ENCODE measurements around the gene OLFM2. TPM values are rescaled to one million over a fixed set of nuclear protein-coding genes. Genes with fewer than 3 reads are reported as not detected.

The OLFM2 gene
- total RNA-seq, 1 experiment from 2014 or later: 9.7 TPM

DNA sequence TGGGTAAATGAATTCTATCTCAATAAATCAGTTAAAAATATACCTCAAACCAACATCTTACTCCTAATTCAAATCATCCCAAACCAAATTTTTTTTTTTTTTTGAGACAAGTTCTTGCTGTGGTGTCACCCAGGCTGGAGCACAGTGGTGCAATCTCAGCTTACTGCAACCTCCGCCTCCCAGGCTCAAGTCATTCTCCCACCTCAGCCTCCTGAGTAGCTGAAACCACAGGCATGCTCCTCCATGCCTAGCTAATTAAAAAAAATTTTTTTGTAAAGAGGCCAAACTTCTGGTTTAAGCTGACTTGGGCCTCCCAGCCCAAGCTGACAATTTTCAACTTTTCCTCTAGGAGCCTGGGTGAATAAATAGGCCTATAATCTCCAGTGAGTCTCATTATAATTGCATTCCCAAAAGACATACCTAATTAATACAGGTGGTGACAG lies 22.1 kb upstream of the OLFM2 start:
- no peaks in the 10 kb centered on the region for H3K4me1 ChIP-seq (ENCODE audit: control insufficient read depth, insufficient read depth, low read length)
- TF ChIP-seq, protein P1, sequence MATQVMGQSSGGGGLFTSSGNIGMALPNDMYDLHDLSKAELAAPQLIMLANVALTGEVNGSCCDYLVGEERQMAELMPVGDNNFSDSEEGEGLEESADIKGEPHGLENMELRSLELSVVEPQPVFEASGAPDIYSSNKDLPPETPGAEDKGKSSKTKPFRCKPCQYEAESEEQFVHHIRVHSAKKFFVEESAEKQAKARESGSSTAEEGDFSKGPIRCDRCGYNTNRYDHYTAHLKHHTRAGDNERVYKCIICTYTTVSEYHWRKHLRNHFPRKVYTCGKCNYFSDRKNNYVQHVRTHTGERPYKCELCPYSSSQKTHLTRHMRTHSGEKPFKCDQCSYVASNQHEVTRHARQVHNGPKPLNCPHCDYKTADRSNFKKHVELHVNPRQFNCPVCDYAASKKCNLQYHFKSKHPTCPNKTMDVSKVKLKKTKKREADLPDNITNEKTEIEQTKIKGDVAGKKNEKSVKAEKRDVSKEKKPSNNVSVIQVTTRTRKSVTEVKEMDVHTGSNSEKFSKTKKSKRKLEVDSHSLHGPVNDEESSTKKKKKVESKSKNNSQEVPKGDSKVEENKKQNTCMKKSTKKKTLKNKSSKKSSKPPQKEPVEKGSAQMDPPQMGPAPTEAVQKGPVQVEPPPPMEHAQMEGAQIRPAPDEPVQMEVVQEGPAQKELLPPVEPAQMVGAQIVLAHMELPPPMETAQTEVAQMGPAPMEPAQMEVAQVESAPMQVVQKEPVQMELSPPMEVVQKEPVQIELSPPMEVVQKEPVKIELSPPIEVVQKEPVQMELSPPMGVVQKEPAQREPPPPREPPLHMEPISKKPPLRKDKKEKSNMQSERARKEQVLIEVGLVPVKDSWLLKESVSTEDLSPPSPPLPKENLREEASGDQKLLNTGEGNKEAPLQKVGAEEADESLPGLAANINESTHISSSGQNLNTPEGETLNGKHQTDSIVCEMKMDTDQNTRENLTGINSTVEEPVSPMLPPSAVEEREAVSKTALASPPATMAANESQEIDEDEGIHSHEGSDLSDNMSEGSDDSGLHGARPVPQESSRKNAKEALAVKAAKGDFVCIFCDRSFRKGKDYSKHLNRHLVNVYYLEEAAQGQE (IDR thresholded peaks at IDR 0.05; ENCODE audit: insufficient read depth in 1 of 2, low read depth in 2 of 2, low read length in 1 of 2): no peak
- TF ChIP-seq SIN3A (IDR thresholded peaks at IDR 0.05; ENCODE audit: borderline replicate concordance, insufficient read depth, low read depth, low read length) (no peak), CTCF (IDR thresholded peaks at IDR 0.05) (no peak), POLR2AphosphoS5 (IDR thresholded peaks at IDR 0.05; ENCODE audit: low read depth, low read length) (no peak), TCF7L2 (IDR thresholded peaks at IDR 0.05; ENCODE audit: low read depth, low read length) (no peak)
- ChIA-PET CTCF (interaction anchor here (0.6 kb wide), 1 partner anchor 81 kb away, joined by 7 read pairs; no protein-coding TSS in a partner anchor), POLR2A (no interaction called here)
- ATAC-seq (no peak), DNase-seq (ENCODE audit: low read depth, low spot score) (no peak)
- H3K27me3 ChIP-seq (ENCODE audit: control insufficient read depth, insufficient read depth, low read length): no peaks in the 10 kb centered on the region
- no peaks in the 10 kb centered on the region for H3K36me3 ChIP-seq (ENCODE audit: control insufficient read depth, insufficient read depth, low read length)
- intact Hi-C loops (cut with micrococcal nuclease; ENCODE audit: unreplicated experiment): no loop called here
- no peak overlapping the region for H3K4me3 ChIP-seq (ENCODE audit: low read depth in 2 of 2, low read length in 2 of 2)
- H3K9me3 ChIP-seq (ENCODE audit: control insufficient read depth, insufficient read depth, low read depth, low read length): no peaks in the 10 kb centered on the region
- no peak overlapping the region for H3K27ac ChIP-seq (ENCODE audit: low read length)
- BruUV-seq (replicated peaks): no TSS peak
- in situ Hi-C loops (cut with HindIII; ENCODE audit: low pct_unique_long_range_greater_than_20kb, low sequenced_read_pairs): no loop called here

DNA sequence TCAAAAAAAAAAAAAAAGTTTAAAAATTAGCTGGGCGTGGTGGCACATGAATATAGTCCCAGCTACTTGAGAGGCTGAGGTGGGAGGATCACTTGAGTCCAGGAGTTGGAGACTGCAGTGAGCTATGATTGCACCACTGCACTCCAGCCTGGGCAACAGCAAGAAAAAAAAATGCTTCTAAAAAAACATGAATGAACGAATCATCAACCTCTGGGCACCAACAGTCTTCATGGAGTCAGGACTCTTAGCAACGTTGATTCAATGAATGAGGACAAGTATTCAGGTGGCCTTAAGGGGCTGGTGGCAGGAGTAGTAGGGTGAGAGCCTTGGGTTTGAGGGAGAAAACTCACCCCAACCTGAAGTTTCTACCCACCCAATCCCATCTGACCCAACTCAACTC lies 20.6 kb upstream of the OLFM2 start:
- Histone ChIP-seq H3K4me3 (ENCODE audit: low read depth in 2 of 2, low read length in 2 of 2) (no peak overlapping the region), H3K36me3 (ENCODE audit: control insufficient read depth, insufficient read depth, low read length) (no peaks in the 10 kb centered on the region), H3K4me1 (ENCODE audit: control insufficient read depth, insufficient read depth, low read length) (no peaks in the 10 kb centered on the region), H3K27ac (ENCODE audit: low read length) (no peak overlapping the region), H3K27me3 (ENCODE audit: control insufficient read depth, insufficient read depth, low read length) (no peaks in the 10 kb centered on the region), H3K9me3 (ENCODE audit: control insufficient read depth, insufficient read depth, low read depth, low read length) (no peaks in the 10 kb centered on the region)
- intact Hi-C loops (cut with micrococcal nuclease; ENCODE audit: unreplicated experiment) (no loop called here), in situ Hi-C loops (cut with HindIII; ENCODE audit: low pct_unique_long_range_greater_than_20kb, low sequenced_read_pairs) (no loop called here)
- no peak for ATAC-seq
- BruUV-seq (replicated peaks): no TSS peak
- POLR2A ChIA-PET: no interaction called here
- DNase-seq (ENCODE audit: low read depth, low spot score): no peak
- CTCF ChIA-PET: interaction anchor here (0.6 kb wide), 1 partner anchor 43 kb away, joined by 6 read pairs; no protein-coding TSS in a partner anchor
- TF ChIP-seq SIN3A (IDR thresholded peaks at IDR 0.05; ENCODE audit: borderline replicate concordance, insufficient read depth, low read depth, low read length) (no peak), POLR2AphosphoS5 (IDR thresholded peaks at IDR 0.05; ENCODE audit: low read depth, low read length) (no peak), CTCF (IDR thresholded peaks at IDR 0.05) (no peak)
